OCI-LY7 (cell line): Measurements from ENCODE around the gene AMZ2. TPM values are rescaled to one million over a fixed set of nuclear protein-coding genes. Genes with fewer than 3 reads are reported as not detected.
"Not testable (repeated sequence)": the region's sequence is repeated elsewhere in the genome, so short reads cannot be mapped to it uniquely, and the experiment has no call there.

Source experiments
- BruUV-seq: library from RNA; stranded (reverse); fragments of 400-500 nt; replicated peaks from 2 replicates; lab custom pipeline; 2021; lab: Mats Ljungman, UMichigan
- CTCF ChIA-PET: fragments of 300-600 bp; sonication (Branson Sonifier 250); formaldehyde crosslinking; loops from one replicate; lab custom pipeline; 2022; ENCODE audit warnings: antibody characterized with exemption; ENCODE audit not compliant: unreplicated experiment; lab: Charles Lee
- POLR2A ChIA-PET: fragments of 300-600 bp; sonication (Branson Sonifier 250); formaldehyde crosslinking; loops from one replicate; lab custom pipeline; 2022; ENCODE audit warnings: antibody characterized with exemption; lab: Charles Lee
- DNase-seq: peaks from one replicate; pipeline ENCODE4 v3.0.0-alpha.2; 2015; ENCODE audit warnings: low spot score
- H2AFZ ChIP-seq: fragments of 200-600 bp; sonication (generic), shearing (Covaris generic); 2 replicates; pipeline ENCODE4 v1.6.1; 2014; ENCODE audit warnings: mild to moderate bottlenecking, antibody characterized with exemption, low read length, moderate library complexity
- H3K27ac ChIP-seq: fragments of 200-600 bp; sonication (generic); 2 replicates; pipeline ENCODE4 v1.5.1; 2014; ENCODE audit warnings: mixed run types, low read depth, mild to moderate bottlenecking, moderate library complexity, low read length, inconsistent platforms; ENCODE audit not compliant: poor library complexity, severe bottlenecking
- H3K36me3 ChIP-seq: fragments of 200-600 bp; sonication (generic); 2 replicates; pipeline ENCODE4 v1.6.1; 2014; ENCODE audit warnings: mild to moderate bottlenecking, antibody characterized with exemption, low read length, moderate library complexity, mixed read lengths; ENCODE audit not compliant: insufficient read depth
- H3K4me1 ChIP-seq: fragments of 200-600 bp; sonication (generic); 2 replicates; pipeline ENCODE4 v1.5.1; 2014; ENCODE audit warnings: mild to moderate bottlenecking, low read length; ENCODE audit not compliant: insufficient read depth, poor library complexity, severe bottlenecking
- H3K4me2 ChIP-seq: fragments of 200-600 bp; sonication (generic); 2 replicates; pipeline ENCODE4 v1.6.1; 2014; ENCODE audit warnings: mild to moderate bottlenecking, low read length
- H3K4me3 ChIP-seq: fragments of 200-600 bp; sonication (generic); 2 replicates; pipeline ENCODE4 v1.5.1; 2014; ENCODE audit warnings: mild to moderate bottlenecking, low read depth, low read length; ENCODE audit not compliant: poor library complexity, severe bottlenecking
- H3K79me2 ChIP-seq: fragments of 200-600 bp; sonication (generic); 2 replicates; pipeline ENCODE4 v1.6.1; 2016; ENCODE audit warnings: low read depth, mild to moderate bottlenecking, low read length, moderate library complexity, mixed read lengths; ENCODE audit not compliant: insufficient read depth
- H3K9me2 ChIP-seq: fragments of 200-600 bp; sonication (generic); 2 replicates; pipeline ENCODE4 v1.6.1; 2016; ENCODE audit warnings: mild to moderate bottlenecking, low read length, mixed read lengths; ENCODE audit not compliant: insufficient read depth
- H3K9me3 ChIP-seq: fragments of 200-600 bp; sonication (generic); 2 replicates; pipeline ENCODE4 v1.6.1; 2014; ENCODE audit warnings: mild to moderate bottlenecking, mixed run types, low read length, mixed read lengths
- H4K20me1 ChIP-seq: fragments of 200-600 bp; sonication (generic); 2 replicates; pipeline ENCODE4 v1.6.1; 2014; ENCODE audit warnings: mild to moderate bottlenecking, antibody characterized with exemption, low read length, moderate library complexity, mixed read lengths; ENCODE audit not compliant: insufficient read depth
- EZH2phosphoT487 ChIP-seq: fragments of 200-600 bp; sonication (generic); IDR thresholded peaks from 2 replicates; pipeline ENCODE4 v1.6.1; 2018; ENCODE audit warnings: low read depth, borderline replicate concordance, mild to moderate bottlenecking, mixed run types, antibody characterized with exemption, low read length, moderate library complexity, mixed read lengths
- intact Hi-C: fragments of 100-400 bp; cut with micrococcal nuclease; formaldehyde crosslinking; loops from one replicate; pipeline ENCODE4 v1.10.0; 2022; ENCODE audit not compliant: unreplicated experiment
- total RNA-seq, 2 experiments: library from RNA; depleted of rRNA in 1 of 2; stranded (reverse); fragments of >200 nt in 1 of 2; shearing (Covaris generic) in 1 of 2; gene quantifications; 2 replicates each; pipeline ENCODE4 v1.2.3, GENCODE V29; 2014 to 2022
- TF ChIP-seq, protein P1 (sequence below): fragments of 200-600 bp; sonication (generic); conservative IDR thresholded peaks from 2 replicates; pipeline ENCODE4 v1.5.1; 2014; ENCODE audit warnings: mild to moderate bottlenecking, antibody characterized with exemption, low read length, moderate library complexity, mixed read lengths

Gene AMZ2
- total RNA-seq, 2 experiments from 2014 or later, result 117 to 248 TPM

DNA sequence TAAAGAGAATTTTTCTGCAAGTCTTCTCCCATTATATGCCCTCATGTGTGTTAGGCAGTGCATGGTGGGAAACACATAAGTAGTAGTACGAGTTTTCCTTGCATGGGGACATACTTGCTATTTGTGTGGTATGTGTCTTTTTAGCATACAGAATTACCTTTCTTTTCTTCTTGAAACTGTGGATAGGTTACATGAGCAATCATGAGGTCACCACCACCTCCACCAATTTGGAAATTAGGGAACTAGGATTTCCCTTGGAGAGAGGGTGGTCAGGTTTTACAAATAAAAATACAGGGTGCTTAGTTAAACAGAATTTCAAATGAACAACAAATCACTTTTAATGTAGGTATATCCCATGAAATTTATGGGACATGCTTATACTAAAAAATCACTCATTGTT, 16.3 kb upstream of the AMZ2 start:
- H2AFZ ChIP-seq, result no peak overlapping the region
- H3K4me1 ChIP-seq, result peaks cover 78% of the 10 kb centered on the region
- no peaks in the 10 kb centered on the region for H3K9me3 ChIP-seq
- no peak overlapping the region for H3K4me3 ChIP-seq
- POLR2A ChIA-PET, result interaction anchor here (7.0 kb wide), 1 partner anchor 10 kb away, joined by 154 read pairs; no protein-coding TSS in a partner anchor
- H3K9me2 ChIP-seq, result no peaks in the 10 kb centered on the region
- CTCF ChIA-PET, result no interaction called here
- no peak for DNase-seq
- TF ChIP-seq EZH2phosphoT487, result no peak
- TF ChIP-seq, protein P1, sequence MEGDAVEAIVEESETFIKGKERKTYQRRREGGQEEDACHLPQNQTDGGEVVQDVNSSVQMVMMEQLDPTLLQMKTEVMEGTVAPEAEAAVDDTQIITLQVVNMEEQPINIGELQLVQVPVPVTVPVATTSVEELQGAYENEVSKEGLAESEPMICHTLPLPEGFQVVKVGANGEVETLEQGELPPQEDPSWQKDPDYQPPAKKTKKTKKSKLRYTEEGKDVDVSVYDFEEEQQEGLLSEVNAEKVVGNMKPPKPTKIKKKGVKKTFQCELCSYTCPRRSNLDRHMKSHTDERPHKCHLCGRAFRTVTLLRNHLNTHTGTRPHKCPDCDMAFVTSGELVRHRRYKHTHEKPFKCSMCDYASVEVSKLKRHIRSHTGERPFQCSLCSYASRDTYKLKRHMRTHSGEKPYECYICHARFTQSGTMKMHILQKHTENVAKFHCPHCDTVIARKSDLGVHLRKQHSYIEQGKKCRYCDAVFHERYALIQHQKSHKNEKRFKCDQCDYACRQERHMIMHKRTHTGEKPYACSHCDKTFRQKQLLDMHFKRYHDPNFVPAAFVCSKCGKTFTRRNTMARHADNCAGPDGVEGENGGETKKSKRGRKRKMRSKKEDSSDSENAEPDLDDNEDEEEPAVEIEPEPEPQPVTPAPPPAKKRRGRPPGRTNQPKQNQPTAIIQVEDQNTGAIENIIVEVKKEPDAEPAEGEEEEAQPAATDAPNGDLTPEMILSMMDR, result no peak
- intact Hi-C loops, result no loop called here
- H4K20me1 ChIP-seq, result no peaks in the 10 kb centered on the region
- H3K27ac ChIP-seq, result no peak overlapping the region
- BruUV-seq, result no TSS peak
- H3K79me2 ChIP-seq, result peaks cover 68% of the 10 kb centered on the region
- no peak overlapping the region for H3K4me2 ChIP-seq
- peaks cover 49% of the 10 kb centered on the region; the same call in 1 of the 2 replicates for H3K36me3 ChIP-seq

DNA sequence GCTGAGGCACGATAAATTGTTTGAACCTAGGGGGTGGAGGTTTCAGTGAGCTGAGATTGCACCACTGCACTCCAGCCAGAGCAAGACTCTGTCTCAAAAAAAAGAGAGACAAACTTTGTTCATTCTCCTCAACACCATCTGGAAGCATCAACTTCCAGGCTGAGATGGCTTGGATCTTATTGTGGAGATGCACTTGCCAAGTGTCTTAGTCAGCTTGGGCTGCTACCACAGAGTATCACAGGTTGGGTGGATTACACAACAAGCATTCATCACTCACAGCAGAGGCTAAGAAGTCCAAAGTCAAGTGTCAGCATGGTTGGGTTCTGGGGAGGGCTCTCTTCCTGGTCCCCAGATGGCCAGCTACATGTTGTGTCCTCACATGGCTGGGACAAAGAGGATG, 15.1 kb upstream of the AMZ2 start:
- H3K4me2 ChIP-seq, BruUV-seq, H2AFZ ChIP-seq, intact Hi-C loops, H4K20me1 ChIP-seq, H3K9me2 ChIP-seq, DNase-seq, H3K9me3 ChIP-seq, H3K4me3 ChIP-seq: not testable (repeated sequence)
- Histone ChIP-seq H3K79me2 (peaks cover 73% of the 10 kb centered on the region), H3K4me1 (peaks cover 79% of the 10 kb centered on the region), H3K36me3 (peaks cover 45% of the 10 kb centered on the region; the same call in 1 of the 2 replicates), H3K27ac (peak overlapping the region; percentile 21)
- CTCF ChIA-PET, result interaction anchor here (1.7 kb wide), 1 partner anchor 15 kb away, joined by 5 read pairs; the partner anchor contains the start of gene AMZ2
- POLR2A ChIA-PET, result interaction anchor here (0.5 to 7.0 kb wide), 6 partner anchors 12 to 1711 kb away, joined by 3 to 154 read pairs (median 4); no protein-coding TSS in a partner anchor

DNA sequence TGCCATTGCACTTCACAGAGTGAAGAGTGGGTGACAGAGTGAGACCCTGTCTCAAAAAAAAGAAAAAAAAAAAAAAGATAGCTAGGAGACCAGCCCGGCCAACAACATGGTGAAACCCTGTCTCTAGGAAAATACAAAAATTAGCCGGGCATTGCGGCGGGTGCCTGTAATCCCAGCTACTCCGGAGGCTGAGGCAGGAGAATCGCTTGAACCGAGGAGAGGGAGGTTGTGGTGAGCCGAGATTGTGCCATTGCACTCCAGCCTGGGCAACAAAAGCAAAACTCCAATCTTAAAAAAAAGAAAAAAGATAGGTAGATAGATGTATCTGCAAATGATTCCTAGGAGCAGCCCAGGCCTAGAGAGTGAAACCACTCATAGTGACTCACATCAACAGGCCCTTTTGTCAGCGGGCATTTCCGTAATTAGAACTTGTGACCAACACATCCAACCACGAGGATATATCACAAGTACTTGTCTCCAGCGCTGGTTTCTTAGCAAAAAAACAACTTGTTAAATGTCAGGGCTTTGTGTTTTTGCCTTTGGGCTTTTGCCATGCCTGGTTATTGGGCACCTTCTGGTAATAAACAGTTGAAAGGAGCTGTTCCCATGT, 13.0 kb upstream of the AMZ2 start:
- CTCF ChIA-PET, result interaction anchor here (0.6 kb wide), 1 partner anchor 262 kb away, joined by 4 read pairs; no protein-coding TSS in a partner anchor
- H3K9me2 ChIP-seq, BruUV-seq, H4K20me1 ChIP-seq, intact Hi-C loops, H3K9me3 ChIP-seq: not testable (repeated sequence)
- peak overlapping the region; percentile 25 for H3K4me3 ChIP-seq
- peak; percentile 76 for DNase-seq
- POLR2A ChIA-PET, result interaction anchor here (0.6 to 7.0 kb wide), 12 partner anchors 11 to 54 kb away, joined by 3 to 154 read pairs (median 5); partner anchors contain the start of gene AMZ2
- peak overlapping the region; percentile 96 for H3K27ac ChIP-seq
- H3K4me2 ChIP-seq, result peak overlapping the region; percentile 42
- H3K36me3 ChIP-seq, result peaks cover 28% of the 10 kb centered on the region; the same call in 1 of the 2 replicates
- peaks cover 77% of the 10 kb centered on the region for H3K4me1 ChIP-seq
- peaks cover 73% of the 10 kb centered on the region for H3K79me2 ChIP-seq
- H2AFZ ChIP-seq, result peak overlapping the region; percentile 39; the same call in 1 of the 2 replicates

DNA sequence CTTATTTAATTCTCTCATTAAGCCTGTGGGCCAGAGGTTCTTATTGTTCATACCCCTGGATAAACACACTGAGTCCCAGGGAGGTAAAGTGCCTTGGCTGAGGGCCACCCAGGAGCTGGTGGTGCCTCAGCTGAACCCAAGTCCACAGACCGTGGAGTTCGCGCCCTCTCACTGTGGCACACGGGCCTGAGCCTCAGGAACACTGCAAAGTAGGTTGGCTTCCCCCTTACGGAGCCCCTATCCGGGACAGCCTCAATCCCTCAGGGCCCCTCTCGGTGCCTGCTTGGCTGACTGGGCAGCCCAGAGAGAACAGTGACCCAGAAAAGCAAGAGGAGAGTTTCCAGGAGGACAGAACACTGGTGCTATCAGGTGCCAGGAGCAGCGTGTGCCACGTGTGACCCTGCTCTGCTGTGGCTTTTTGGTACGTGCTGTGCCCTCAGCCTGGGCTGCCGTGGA, 12.5 kb upstream of the AMZ2 start:
- DNase-seq, BruUV-seq, H3K9me3 ChIP-seq, H4K20me1 ChIP-seq, H3K9me2 ChIP-seq, intact Hi-C loops: not testable (repeated sequence)
- H3K4me1 ChIP-seq, result peaks cover 78% of the 10 kb centered on the region
- H3K36me3 ChIP-seq, result peaks cover 28% of the 10 kb centered on the region
- CTCF ChIA-PET, result interaction anchor here (0.5 kb wide), 1 partner anchor 10 kb away, joined by 3 read pairs; no protein-coding TSS in a partner anchor
- peak overlapping the region; percentile 96 for H3K27ac ChIP-seq
- POLR2A ChIA-PET, result interaction anchor here (1.1 to 7.0 kb wide), 9 partner anchors 13 to 58 kb away, joined by 3 to 154 read pairs (median 6); partner anchors contain the start of gene AMZ2
- peak overlapping the region; percentile 42 for H3K4me2 ChIP-seq
- peak overlapping the region; percentile 39; the same call in 1 of the 2 replicates for H2AFZ ChIP-seq
- peak overlapping the region; percentile 25 for H3K4me3 ChIP-seq
- peaks cover 78% of the 10 kb centered on the region for H3K79me2 ChIP-seq
